DMS153 (cell line): ENCODE results near the gene TUBGCP3.

Experiments
- DNase-seq: peaks from one replicate; lab custom pipeline; 2025; lab: John Stamatoyannopoulos, UW

Gene TUBGCP3

GRCh38 chr13:112441779-112442310 is 146.1 kb downstream of the TUBGCP3 start:
- no peak for DNase-seq

GRCh38 chr13:112441226-112441625 is 146.7 kb downstream of the TUBGCP3 start:
- no peak for DNase-seq

GRCh38 chr13:112438515-112438914 is 149.4 kb downstream of the TUBGCP3 start:
- no peak for DNase-seq

- no peak for DNase-seq
Observed at GRCh38 chr13:112438094-112438493, 149.9 kb downstream of the TUBGCP3 start.

- no peak for DNase-seq
Observed at GRCh38 chr13:112435973-112436372, 152.0 kb downstream of the TUBGCP3 start.
